Nephron (organoid): ENCODE results near the gene RSPH4A.

Experiments used
- H3K27ac Mint-ChIP-seq, 3 experiments: 2 replicates each; pipeline ENCODE4 v1.8.0; 2020; ENCODE audit warnings: mixed read lengths in 3 of 3, mild to moderate bottlenecking in 2 of 3, moderate library complexity in 1 of 3
- H3K27me3 Mint-ChIP-seq: 2 replicates; pipeline ENCODE4 v1.8.0; 2021; ENCODE audit warnings: low read depth, mild to moderate bottlenecking, moderate library complexity, mixed read lengths
- H3K36me3 Mint-ChIP-seq: 2 replicates; pipeline ENCODE4 v1.8.0; 2020; ENCODE audit warnings: low read depth, mixed read lengths
- H3K4me1 Mint-ChIP-seq: 2 replicates; pipeline ENCODE4 v1.8.0; 2020; ENCODE audit warnings: mixed read lengths
- H3K4me3 Mint-ChIP-seq, 3 experiments: 2 replicates each; pipeline ENCODE4 v1.8.0; 2020; ENCODE audit warnings: mild to moderate bottlenecking in 3 of 3, mixed read lengths in 3 of 3, moderate library complexity in 2 of 3
- H3K9me3 Mint-ChIP-seq: 2 replicates; pipeline ENCODE4 v1.8.0; 2020; ENCODE audit warnings: mixed read lengths
- TF ChIP-seq, protein P1 (sequence below), 3 experiments: fragments of 200-600 bp; sonication (generic); IDR thresholded peaks; one replicate each; pipeline ENCODE4 v1.5.0; 2021; ENCODE audit warnings: antibody characterized with exemption in 3 of 3; ENCODE audit not compliant: unreplicated experiment in 3 of 3

RSPH4A gene

DNA sequence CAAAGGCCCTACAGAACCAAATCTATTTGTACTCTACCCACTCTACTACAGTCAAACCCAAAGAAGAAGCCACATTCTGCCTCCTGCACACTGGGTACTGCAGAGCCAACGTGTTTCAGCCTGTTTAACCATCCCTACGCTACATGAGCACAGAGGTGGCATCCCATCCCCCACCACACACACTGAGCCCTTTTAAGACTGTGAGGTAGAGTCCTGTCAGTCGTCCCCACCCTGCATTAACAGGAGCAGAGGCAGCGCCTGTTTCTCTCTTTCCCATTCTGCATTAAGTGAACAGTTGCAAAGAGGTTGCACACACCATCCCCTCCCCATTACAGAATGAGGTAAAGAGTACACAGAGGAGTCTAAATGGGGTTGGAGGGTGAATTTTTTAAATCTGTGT is 5.2 kb upstream of the RSPH4A start:
- TF ChIP-seq, protein P1, sequence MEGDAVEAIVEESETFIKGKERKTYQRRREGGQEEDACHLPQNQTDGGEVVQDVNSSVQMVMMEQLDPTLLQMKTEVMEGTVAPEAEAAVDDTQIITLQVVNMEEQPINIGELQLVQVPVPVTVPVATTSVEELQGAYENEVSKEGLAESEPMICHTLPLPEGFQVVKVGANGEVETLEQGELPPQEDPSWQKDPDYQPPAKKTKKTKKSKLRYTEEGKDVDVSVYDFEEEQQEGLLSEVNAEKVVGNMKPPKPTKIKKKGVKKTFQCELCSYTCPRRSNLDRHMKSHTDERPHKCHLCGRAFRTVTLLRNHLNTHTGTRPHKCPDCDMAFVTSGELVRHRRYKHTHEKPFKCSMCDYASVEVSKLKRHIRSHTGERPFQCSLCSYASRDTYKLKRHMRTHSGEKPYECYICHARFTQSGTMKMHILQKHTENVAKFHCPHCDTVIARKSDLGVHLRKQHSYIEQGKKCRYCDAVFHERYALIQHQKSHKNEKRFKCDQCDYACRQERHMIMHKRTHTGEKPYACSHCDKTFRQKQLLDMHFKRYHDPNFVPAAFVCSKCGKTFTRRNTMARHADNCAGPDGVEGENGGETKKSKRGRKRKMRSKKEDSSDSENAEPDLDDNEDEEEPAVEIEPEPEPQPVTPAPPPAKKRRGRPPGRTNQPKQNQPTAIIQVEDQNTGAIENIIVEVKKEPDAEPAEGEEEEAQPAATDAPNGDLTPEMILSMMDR (IDR thresholded peaks at IDR 0.05; ENCODE audit: unreplicated experiment in 3 of 3): no peak
- Mint-ChIP-seq H3K27ac (no peak overlapping the region), H3K4me1 (no peaks in the 10 kb centered on the region), H3K36me3 (no peaks in the 10 kb centered on the region), H3K9me3 (peaks cover 2% of the 10 kb centered on the region), H3K27me3 (no peaks in the 10 kb centered on the region), H3K4me3 (no peak overlapping the region)

DNA sequence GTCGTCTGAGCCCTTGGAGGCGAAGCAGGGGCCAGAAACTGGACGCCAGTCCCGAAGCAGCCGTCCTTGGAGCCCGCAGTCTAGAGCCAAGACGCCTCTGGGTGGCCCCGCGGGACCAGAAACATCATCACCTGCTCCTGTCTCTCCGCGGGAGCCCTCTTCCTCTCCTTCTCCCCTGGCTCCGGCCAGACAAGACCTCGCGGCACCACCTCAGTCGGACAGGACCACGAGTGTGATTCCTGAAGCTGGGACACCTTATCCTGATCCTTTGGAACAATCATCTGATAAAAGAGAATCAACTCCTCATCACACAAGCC is 416 bp downstream of the RSPH4A start:
- TF ChIP-seq, protein P1 (IDR thresholded peaks at IDR 0.05; ENCODE audit: unreplicated experiment in 3 of 3): no peak
- peak overlapping the region; percentile 88 to 92 (median 91) for H3K4me3 Mint-ChIP-seq

DNA sequence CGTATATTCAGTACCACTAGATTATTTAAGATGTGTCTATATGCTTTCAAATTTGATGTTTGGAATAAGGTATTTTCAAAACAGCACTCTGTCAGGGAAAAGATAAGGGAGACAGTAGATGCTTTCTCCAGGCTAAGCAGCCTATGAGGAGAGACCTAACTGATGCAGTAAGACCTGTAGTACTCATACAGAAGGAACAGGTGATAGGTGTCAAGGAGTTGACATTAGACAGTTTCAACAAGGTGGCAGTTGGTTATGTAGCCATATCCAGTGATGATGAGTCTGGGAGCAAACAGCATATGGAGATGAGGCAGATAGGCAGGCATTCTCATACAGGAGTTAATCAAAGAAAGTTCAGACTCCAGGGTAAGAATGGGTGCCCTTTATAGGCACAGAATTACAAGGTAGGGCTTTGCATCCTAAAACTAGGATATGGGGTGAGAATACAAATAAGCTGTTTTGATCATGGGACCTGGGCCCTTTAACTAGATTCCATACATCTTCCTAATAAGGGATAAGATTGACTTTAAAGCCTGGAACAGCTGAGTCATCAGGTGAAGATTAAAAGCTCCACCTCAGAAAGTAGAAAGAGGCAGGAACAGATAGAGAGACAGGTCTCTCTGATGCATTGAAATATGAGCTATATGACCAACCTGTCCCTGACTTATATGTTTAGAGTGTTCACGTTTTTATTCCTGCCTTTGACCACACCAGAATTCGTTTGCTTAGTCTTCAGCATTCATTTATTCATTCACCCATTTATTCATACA is 7.9 kb downstream of the RSPH4A start:
- H3K4me3 Mint-ChIP-seq: no peak overlapping the region
- TF ChIP-seq, protein P1 (IDR thresholded peaks at IDR 0.05; ENCODE audit: unreplicated experiment in 3 of 3): no peak
- H3K9me3 Mint-ChIP-seq: no peaks in the 10 kb centered on the region
- H3K36me3 Mint-ChIP-seq: no peaks in the 10 kb centered on the region
- no peak overlapping the region for H3K27ac Mint-ChIP-seq
- H3K4me1 Mint-ChIP-seq: no peaks in the 10 kb centered on the region
- no peaks in the 10 kb centered on the region for H3K27me3 Mint-ChIP-seq

More for the DNA sequence above, 416 bp downstream of the RSPH4A start:
- H3K9me3 Mint-ChIP-seq: no peaks in the 10 kb centered on the region
- peaks cover 18% of the 10 kb centered on the region for H3K27me3 Mint-ChIP-seq
- peaks cover 6% of the 10 kb centered on the region for H3K4me1 Mint-ChIP-seq
- H3K36me3 Mint-ChIP-seq: no peaks in the 10 kb centered on the region
- no peak overlapping the region for H3K27ac Mint-ChIP-seq

DNA sequence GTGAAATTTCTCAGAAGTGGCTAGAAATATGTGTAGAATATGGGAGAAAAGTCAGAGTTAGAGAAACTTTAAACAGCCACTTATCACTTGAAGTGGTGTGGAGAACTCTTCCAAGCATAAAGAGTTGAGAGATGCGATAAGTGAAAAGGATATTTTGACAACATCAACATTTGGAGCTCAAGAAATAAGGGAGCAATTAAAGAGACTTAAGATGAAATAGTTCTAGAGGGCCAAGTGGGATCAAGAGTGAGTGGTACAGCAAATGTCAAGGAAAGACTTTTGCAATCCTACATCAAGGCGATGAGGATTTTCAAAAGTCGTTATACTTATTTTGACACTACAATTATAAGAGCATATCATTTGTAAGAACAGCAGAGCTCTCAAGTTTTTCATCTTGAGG is 9.6 kb downstream of the RSPH4A start:
- Mint-ChIP-seq H3K4me3 (no peak overlapping the region), H3K9me3 (no peaks in the 10 kb centered on the region), H3K27me3 (no peaks in the 10 kb centered on the region), H3K4me1 (no peaks in the 10 kb centered on the region), H3K27ac (no peak overlapping the region), H3K36me3 (no peaks in the 10 kb centered on the region)
- TF ChIP-seq, protein P1 (IDR thresholded peaks at IDR 0.05; ENCODE audit: unreplicated experiment in 3 of 3): no peak

DNA sequence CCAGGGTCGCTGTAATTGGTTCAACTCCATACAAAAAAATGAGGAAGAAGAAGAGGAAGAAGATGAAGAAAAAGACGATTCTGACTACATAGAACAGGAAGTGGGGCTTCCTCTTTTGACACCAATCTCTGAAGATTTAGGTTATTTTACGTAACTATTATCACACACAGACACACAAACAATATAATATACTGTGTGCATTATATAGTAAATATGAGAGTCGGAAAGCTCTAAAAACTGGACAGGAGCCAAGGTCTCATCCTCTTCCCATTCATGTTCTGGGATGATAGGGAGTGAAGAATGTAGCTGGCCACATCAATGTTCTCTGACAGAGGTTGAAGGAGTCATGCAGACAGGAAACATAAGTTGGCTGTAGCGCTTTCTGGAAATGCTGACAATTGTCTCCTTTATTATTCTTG is 13.3 kb downstream of the RSPH4A start:
- Mint-ChIP-seq H3K36me3 (peaks cover 6% of the 10 kb centered on the region), H3K9me3 (no peaks in the 10 kb centered on the region), H3K4me3 (no peak overlapping the region), H3K27ac (peak overlapping the region in 1 of 3 experiments; percentile 0), H3K27me3 (no peaks in the 10 kb centered on the region), H3K4me1 (no peaks in the 10 kb centered on the region)
- TF ChIP-seq, protein P1 (IDR thresholded peaks at IDR 0.05; ENCODE audit: unreplicated experiment in 3 of 3): no peak

DNA sequence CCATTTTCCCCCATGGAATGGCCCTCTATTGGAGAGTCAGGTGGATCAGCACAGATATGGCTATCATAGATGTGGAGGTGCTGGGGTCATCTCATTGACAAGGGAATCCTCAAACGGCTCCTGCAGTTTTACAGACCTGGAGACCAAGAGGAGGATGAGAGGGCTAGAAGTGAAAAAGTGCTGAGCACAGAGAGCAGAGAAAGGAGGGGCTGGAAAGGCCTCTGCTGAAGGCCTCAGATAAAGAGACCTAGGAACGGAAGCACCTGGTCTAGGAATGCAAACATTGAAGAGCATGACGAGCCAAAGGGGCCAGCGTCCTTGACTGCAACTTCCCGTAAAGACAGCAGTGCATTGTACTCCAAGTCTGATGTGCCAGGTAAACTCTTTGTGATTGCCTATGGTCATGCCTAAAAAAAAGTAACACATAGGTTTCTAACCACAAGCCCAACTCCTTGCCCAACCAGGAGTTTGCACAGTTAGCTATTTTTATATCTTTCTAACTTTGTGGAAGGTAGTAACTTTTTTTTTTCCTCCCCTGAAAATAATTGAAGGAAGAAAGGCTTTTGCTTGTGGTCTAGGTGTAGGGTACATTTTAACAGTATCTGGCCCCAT is 15.2 kb downstream of the RSPH4A start:
- Mint-ChIP-seq H3K36me3 (peaks cover 6% of the 10 kb centered on the region), H3K4me1 (no peaks in the 10 kb centered on the region), H3K9me3 (no peaks in the 10 kb centered on the region)

More for the DNA sequence above, 15.2 kb downstream of the RSPH4A start:
- TF ChIP-seq, protein P1 (IDR thresholded peaks at IDR 0.05; ENCODE audit: unreplicated experiment in 3 of 3): no peak
- no peaks in the 10 kb centered on the region for H3K27me3 Mint-ChIP-seq
- no peak overlapping the region for H3K27ac Mint-ChIP-seq
- no peak overlapping the region for H3K4me3 Mint-ChIP-seq
